ENCODE measurements around the gene TPM2. TPM values are rescaled to one million over a fixed set of nuclear protein-coding genes. Genes with fewer than 3 reads are reported as not detected.
"Not testable (repeated sequence)": the region's sequence is repeated elsewhere in the genome, so short reads cannot be mapped to it uniquely, and the experiment has no call there.

TPM2 gene
- total RNA-seq, 1 donor from 2014 or later: 460 TPM

GRCh38 chr9:35646153-35646532 is 43.6 kb downstream of the TPM2 start:
- H3K4me3 ChIP-seq: peak overlapping the region; percentile 48 to 60
- H3K4me1 ChIP-seq: peaks cover 26% of the 10 kb centered on the region
- intact Hi-C loops (cut with DNase I): loop anchor here (1.0 kb wide), 1 partner anchor 82 kb away; no protein-coding TSS in a partner anchor
- H3K27me3 ChIP-seq: no peaks in the 10 kb centered on the region
- no peaks in the 10 kb centered on the region for H3K9me3 ChIP-seq
- DNase-seq (ENCODE audit: extremely low spot score in 2 of 2): no peak
- TF ChIP-seq POLR2AphosphoS5 (IDR thresholded peaks at IDR 0.05; ENCODE audit: insufficient read depth in 1 of 2, low read depth in 1 of 2): no peak
- TF ChIP-seq CTCF (IDR thresholded peaks at IDR 0.05): no peak
- no peak for TF ChIP-seq POLR2A (IDR thresholded peaks at IDR 0.05)
- peak overlapping the region; percentile 93 for H3K27ac ChIP-seq
- no peaks in the 10 kb centered on the region for H3K36me3 ChIP-seq

GRCh38 chr9:35645736-35646135 is 44.0 kb downstream of the TPM2 start:
- intact Hi-C loops (cut with DNase I): loop anchor here (1.0 kb wide), 1 partner anchor 83 kb away; no protein-coding TSS in a partner anchor
- not testable (repeated sequence) for DNase-seq (ENCODE audit: extremely low spot score in 2 of 2)

GRCh38 chr9:35643046-35643445 is 46.7 kb downstream of the TPM2 start:
- no peak overlapping the region for H3K27ac ChIP-seq
- H3K36me3 ChIP-seq: no peaks in the 10 kb centered on the region
- no peaks in the 10 kb centered on the region for H3K27me3 ChIP-seq
- no peak for TF ChIP-seq POLR2A (IDR thresholded peaks at IDR 0.05)
- TF ChIP-seq POLR2AphosphoS5 (IDR thresholded peaks at IDR 0.05; ENCODE audit: insufficient read depth in 1 of 2, low read depth in 1 of 2): no peak
- TF ChIP-seq CTCF (IDR thresholded peaks at IDR 0.05): no peak
- DNase-seq (ENCODE audit: extremely low spot score in 2 of 2): no peak
- peaks cover 16% of the 10 kb centered on the region for H3K4me1 ChIP-seq
- no peak overlapping the region for H3K4me3 ChIP-seq
- no peaks in the 10 kb centered on the region for H3K9me3 ChIP-seq
- intact Hi-C loops (cut with DNase I): no loop called here

More at GRCh38 chr9:35645736-35646135, 44.0 kb downstream of the TPM2 start:
- Histone ChIP-seq H3K4me1 (peaks cover 26% of the 10 kb centered on the region), H3K4me3 (peak overlapping the region; percentile 48 to 60), H3K27ac (peak overlapping the region; percentile 93)
- not testable (repeated sequence) for H3K27me3 ChIP-seq, H3K36me3 ChIP-seq, H3K9me3 ChIP-seq

- H3K27ac ChIP-seq; H3K4me3 ChIP-seq; H3K27me3 ChIP-seq; DNase-seq (ENCODE audit: extremely low spot score in 2 of 2); H3K36me3 ChIP-seq; intact Hi-C loops (cut with DNase I); H3K9me3 ChIP-seq: not testable (repeated sequence)
- peaks cover 12% of the 10 kb centered on the region for H3K4me1 ChIP-seq
Measured at GRCh38 chr9:35641478-35641877, 48.2 kb downstream of the TPM2 start.

GRCh38 chr9:35640431-35640830 is 49.3 kb downstream of the TPM2 start:
- intact Hi-C loops (cut with DNase I); H3K4me1 ChIP-seq; H3K27ac ChIP-seq; H3K27me3 ChIP-seq; H3K9me3 ChIP-seq; H3K4me3 ChIP-seq; H3K36me3 ChIP-seq: not testable (repeated sequence)
- peak in 1 of 2 donors; percentile 77 for DNase-seq (ENCODE audit: extremely low spot score in 2 of 2)

GRCh38 chr9:35639631-35640030 is 50.1 kb downstream of the TPM2 start:
- Histone ChIP-seq H3K27ac (no peak overlapping the region), H3K9me3 (no peaks in the 10 kb centered on the region), H3K27me3 (no peaks in the 10 kb centered on the region), H3K36me3 (no peaks in the 10 kb centered on the region), H3K4me3 (no peak overlapping the region), H3K4me1 (no peaks in the 10 kb centered on the region)
- TF ChIP-seq POLR2AphosphoS5 (IDR thresholded peaks at IDR 0.05; ENCODE audit: insufficient read depth in 1 of 2, low read depth in 1 of 2): no peak
- TF ChIP-seq POLR2A (IDR thresholded peaks at IDR 0.05): no peak
- no peak for TF ChIP-seq CTCF (IDR thresholded peaks at IDR 0.05)
- DNase-seq (ENCODE audit: extremely low spot score in 2 of 2): no peak
- intact Hi-C loops (cut with DNase I): no loop called here

- intact Hi-C loops (cut with DNase I); H3K9me3 ChIP-seq; H3K4me1 ChIP-seq; H3K4me3 ChIP-seq; DNase-seq (ENCODE audit: extremely low spot score in 2 of 2); H3K36me3 ChIP-seq; H3K27ac ChIP-seq; H3K27me3 ChIP-seq: not testable (repeated sequence)
Measured at GRCh38 chr9:35639225-35639624, 50.5 kb downstream of the TPM2 start.

GRCh38 chr9:35638751-35639150 is 51.0 kb downstream of the TPM2 start:
- H3K27me3 ChIP-seq; H3K9me3 ChIP-seq; H3K27ac ChIP-seq; H3K4me3 ChIP-seq; H3K36me3 ChIP-seq; intact Hi-C loops (cut with DNase I); H3K4me1 ChIP-seq: not testable (repeated sequence)
- peak in 1 of 2 donors; percentile 8 for DNase-seq (ENCODE audit: extremely low spot score in 2 of 2)

GRCh38 chr9:35637427-35637955 is 52.2 kb downstream of the TPM2 start:
- H3K4me1 ChIP-seq; intact Hi-C loops (cut with DNase I); H3K36me3 ChIP-seq; H3K27me3 ChIP-seq; H3K4me3 ChIP-seq; DNase-seq (ENCODE audit: extremely low spot score in 2 of 2); H3K9me3 ChIP-seq; H3K27ac ChIP-seq: not testable (repeated sequence)

GRCh38 chr9:35636877-35637246 is 52.9 kb downstream of the TPM2 start:
- DNase-seq (ENCODE audit: extremely low spot score in 2 of 2); H3K4me3 ChIP-seq; H3K27ac ChIP-seq; H3K9me3 ChIP-seq; H3K27me3 ChIP-seq; intact Hi-C loops (cut with DNase I); H3K4me1 ChIP-seq; H3K36me3 ChIP-seq: not testable (repeated sequence)
